GM12878 (cell line): ENCODE measurements around the gene GPC6.

Experiments
- CBX3 ChIP-seq: fragments of 200-600 bp; sonication (generic); IDR thresholded peaks from 2 replicates; pipeline ENCODE4 v1.6.1; 2016; ENCODE audit warnings: low read depth, borderline replicate concordance
- EP300 ChIP-seq, 2 experiments: fragments of 150-350 bp in 1 of 2; IDR thresholded peaks; 2 replicates each; pipeline ENCODE4 v1.6.1; 2011 to 2012; ENCODE audit warnings: low read depth in 2 of 2, low read length in 2 of 2, borderline replicate concordance in 1 of 2, improper control_type of control experiment in 1 of 2, inconsistent platforms in 1 of 2; ENCODE audit not compliant: control insufficient read depth in 1 of 2
- SREBF2 ChIP-seq: IDR thresholded peaks from 2 replicates; pipeline ENCODE4 v1.6.1; 2012; ENCODE audit warnings: mild to moderate bottlenecking, low read length
- TF ChIP-seq, protein P1 (sequence below), 3 experiments: IDR thresholded peaks in 2 of 3; conservative IDR thresholded peaks in 1 of 3; 2 replicates each; pipeline ENCODE4 v1.5.1; 2011; ENCODE audit warnings: low read depth in 3 of 3, low read length in 3 of 3, mild to moderate bottlenecking in 3 of 3, control low read depth in 2 of 3, moderate library complexity in 2 of 3, inconsistent platforms in 1 of 3, mixed read lengths in 1 of 3; ENCODE audit not compliant: control insufficient read depth in 2 of 3, insufficient read depth in 1 of 3; ENCODE audit errors: extremely low read depth in 1 of 3

DNA sequence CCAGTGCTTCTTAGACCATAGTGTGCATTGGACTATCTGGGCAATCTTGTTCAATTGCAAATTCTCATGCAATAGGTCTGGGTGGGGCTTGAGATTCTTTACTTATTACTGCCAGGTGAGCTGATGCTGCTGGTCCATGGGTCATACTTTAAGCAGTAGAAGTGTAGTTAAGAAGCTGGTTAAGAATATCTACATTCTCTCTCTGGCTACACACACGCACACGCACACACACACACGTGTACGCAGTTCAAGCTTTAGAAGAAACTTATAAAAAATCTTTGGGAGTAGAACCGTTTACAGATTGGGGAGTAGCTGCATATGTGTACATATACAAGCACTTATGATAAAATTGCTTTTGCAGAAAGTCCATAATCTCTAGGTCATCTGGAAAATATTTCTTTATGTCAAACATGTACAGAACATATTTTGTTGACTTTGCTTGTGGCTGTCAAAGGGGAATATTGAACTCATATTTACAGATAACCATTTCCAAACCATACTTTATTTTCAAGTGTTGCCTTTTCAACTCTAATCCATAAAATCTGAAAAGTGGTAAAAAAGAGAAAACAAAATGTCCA, 99.7 kb downstream of the GPC6 start:
- TF ChIP-seq CBX3 (no peak), EP300 (IDR thresholded peaks at IDR 0.05; ENCODE audit: borderline replicate concordance in 1 of 2, control insufficient read depth in 1 of 2, low read depth in 2 of 2, low read length in 2 of 2) (no peak), SREBF2 (no peak)
- TF ChIP-seq, protein P1, sequence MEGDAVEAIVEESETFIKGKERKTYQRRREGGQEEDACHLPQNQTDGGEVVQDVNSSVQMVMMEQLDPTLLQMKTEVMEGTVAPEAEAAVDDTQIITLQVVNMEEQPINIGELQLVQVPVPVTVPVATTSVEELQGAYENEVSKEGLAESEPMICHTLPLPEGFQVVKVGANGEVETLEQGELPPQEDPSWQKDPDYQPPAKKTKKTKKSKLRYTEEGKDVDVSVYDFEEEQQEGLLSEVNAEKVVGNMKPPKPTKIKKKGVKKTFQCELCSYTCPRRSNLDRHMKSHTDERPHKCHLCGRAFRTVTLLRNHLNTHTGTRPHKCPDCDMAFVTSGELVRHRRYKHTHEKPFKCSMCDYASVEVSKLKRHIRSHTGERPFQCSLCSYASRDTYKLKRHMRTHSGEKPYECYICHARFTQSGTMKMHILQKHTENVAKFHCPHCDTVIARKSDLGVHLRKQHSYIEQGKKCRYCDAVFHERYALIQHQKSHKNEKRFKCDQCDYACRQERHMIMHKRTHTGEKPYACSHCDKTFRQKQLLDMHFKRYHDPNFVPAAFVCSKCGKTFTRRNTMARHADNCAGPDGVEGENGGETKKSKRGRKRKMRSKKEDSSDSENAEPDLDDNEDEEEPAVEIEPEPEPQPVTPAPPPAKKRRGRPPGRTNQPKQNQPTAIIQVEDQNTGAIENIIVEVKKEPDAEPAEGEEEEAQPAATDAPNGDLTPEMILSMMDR (IDR thresholded peaks at IDR 0.05 in 2 of 3, conservative IDR thresholded peaks at IDR 0.05 in 1 of 3; ENCODE audit: control insufficient read depth in 2 of 3, extremely low read depth in 1 of 3, insufficient read depth in 1 of 3, low read depth in 3 of 3, low read length in 3 of 3) = no peak
